ENCODE measurements around the gene POU2AF1.
"Not testable (repeated sequence)": the region's sequence is repeated elsewhere in the genome, so short reads cannot be mapped to it uniquely, and the experiment has no call there.

Gene POU2AF1

GRCh38 chr11:111406091-111406490 lies 27.0 kb upstream of the POU2AF1 start:
- in situ Hi-C loops (cut with HindIII; ENCODE audit: low pct_unique_long_range_greater_than_20kb, low sequenced_read_pairs): no loop called here
- DNase-seq (ENCODE audit: low read depth in 1 of 2, low spot score in 1 of 2): no peak
- TF ChIP-seq JUND (IDR thresholded peaks at IDR 0.05; ENCODE audit: low read depth): no peak

DNA sequence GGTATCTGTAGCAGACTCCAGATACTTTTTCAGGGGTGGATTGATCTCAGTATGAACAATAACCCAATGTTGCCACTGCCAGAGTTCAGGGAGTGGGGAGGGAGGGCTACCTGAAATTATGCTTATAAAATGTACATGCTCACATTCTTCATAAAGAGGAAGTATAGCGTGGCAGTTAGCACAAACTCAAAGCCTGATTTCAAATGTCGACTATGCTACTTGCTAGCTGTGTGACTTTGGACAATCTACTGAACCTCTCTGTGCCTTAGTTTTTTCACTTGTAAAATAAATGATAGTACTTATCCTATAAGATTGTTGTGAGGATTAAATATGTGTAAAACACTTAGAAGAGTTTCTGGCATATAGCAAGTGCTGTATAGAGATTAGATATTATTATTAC lies 26.5 kb upstream of the POU2AF1 start:
- in situ Hi-C loops (cut with HindIII; ENCODE audit: low pct_unique_long_range_greater_than_20kb, low sequenced_read_pairs): no loop called here
- DNase-seq (ENCODE audit: low read depth in 1 of 2, low spot score in 1 of 2): no peak
- TF ChIP-seq JUND (IDR thresholded peaks at IDR 0.05; ENCODE audit: low read depth): no peak

DNA sequence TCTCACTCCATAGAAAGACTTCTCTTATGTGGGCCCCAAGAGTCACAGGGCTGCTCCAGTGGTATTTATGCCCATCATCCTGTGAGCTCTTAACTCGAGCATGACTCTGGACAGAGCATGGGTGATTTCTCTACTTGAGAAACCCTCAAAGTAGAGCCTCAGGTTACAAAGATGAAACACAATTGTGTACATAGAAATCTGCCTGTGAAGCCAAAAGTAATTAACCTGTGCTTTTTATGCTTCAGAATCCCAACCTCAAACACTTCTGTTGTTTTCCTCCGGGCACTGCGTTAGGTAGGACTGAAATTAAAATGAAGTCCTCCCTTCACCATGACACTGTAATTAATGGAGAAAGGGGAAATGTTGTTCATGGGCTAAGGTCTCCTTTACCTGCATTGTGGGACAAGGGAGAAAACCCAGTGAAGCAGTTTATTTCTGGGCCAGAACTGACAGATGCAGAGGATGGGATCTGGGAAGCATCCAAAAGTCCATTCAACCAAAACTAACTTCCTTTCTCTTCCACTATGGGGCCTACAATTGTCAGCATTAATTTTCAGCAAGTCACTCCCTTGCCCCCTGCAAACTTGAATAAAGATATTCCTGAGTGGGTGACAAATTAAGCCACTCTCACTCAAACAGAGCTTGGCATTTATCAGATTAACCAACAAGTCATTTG lies 24.1 kb upstream of the POU2AF1 start:
- in situ Hi-C loops (cut with HindIII; ENCODE audit: low pct_unique_long_range_greater_than_20kb, low sequenced_read_pairs): no loop called here
- DNase-seq (ENCODE audit: low read depth in 1 of 2, low spot score in 1 of 2): peak in 1 of 2 experiments; percentile 94

DNA sequence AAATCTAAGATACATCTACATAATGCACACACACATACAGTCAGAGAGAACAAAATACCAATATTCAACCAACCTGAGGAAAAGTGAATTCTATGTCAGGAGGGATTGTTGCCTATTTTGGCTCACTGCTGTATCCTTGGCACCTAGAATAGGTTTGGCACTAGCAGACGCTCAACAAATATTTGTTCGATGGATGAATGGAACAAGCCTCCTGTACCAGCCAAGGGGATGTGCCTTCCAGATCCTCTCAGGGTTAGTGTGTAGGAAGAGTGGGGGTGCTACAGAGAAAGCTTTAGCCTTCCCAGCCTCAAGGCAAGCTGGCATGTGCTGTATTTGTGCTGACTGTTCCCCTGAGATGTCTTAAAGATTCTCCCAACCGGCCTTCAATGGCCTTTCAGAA lies 23.3 kb upstream of the POU2AF1 start:
- peak; percentile 50 to 98 for DNase-seq (ENCODE audit: low read depth in 1 of 2, low spot score in 1 of 2)
- in situ Hi-C loops (cut with HindIII; ENCODE audit: low pct_unique_long_range_greater_than_20kb, low sequenced_read_pairs): no loop called here
- peak; percentile 31; the same call in 1 of the 2 replicates for TF ChIP-seq JUND (IDR thresholded peaks at IDR 0.05; ENCODE audit: low read depth)

More for the DNA sequence above, 24.1 kb upstream of the POU2AF1 start:
- TF ChIP-seq JUND (IDR thresholded peaks at IDR 0.05; ENCODE audit: low read depth): no peak

DNA sequence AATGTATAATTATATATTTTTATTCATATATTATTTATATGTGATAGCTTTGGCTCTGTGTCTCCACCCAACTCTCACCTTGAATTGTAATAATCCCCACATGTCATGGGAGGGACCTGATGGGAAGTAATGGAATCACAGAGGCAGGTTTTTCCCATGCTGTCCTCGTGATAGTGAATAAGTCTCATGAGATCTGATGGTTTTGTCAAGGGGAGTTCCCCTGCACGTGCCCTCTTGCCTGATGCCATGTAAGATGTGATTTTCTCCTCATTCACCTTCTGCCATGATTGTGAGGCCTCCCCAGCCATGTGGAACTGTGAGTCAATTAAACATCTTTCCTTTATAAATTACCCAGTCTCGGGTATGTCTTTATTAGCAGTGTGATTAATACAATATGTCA lies 22.9 kb upstream of the POU2AF1 start:
- in situ Hi-C loops (cut with HindIII; ENCODE audit: low pct_unique_long_range_greater_than_20kb, low sequenced_read_pairs); DNase-seq (ENCODE audit: low read depth in 1 of 2, low spot score in 1 of 2): not testable (repeated sequence)

DNA sequence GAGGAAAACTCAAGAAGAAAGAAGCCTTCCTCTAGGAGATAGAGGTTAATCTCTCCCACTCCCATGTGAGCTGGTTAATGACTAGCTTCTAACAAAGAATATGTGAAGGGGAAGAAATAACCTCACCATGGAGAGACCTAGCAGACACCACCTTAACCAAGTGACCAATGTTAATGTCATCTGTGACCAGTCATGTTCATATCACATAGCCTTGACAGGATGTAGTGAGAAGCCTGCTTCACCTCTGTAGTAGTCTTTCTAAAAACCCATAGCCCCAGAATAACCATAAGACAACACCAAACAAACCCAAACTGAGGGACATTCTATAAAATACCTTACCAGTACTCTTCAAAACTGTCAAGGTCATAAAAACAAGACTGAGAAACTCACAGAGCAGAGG lies 21.5 kb upstream of the POU2AF1 start:
- in situ Hi-C loops (cut with HindIII; ENCODE audit: low pct_unique_long_range_greater_than_20kb, low sequenced_read_pairs): no loop called here
- TF ChIP-seq JUND (IDR thresholded peaks at IDR 0.05; ENCODE audit: low read depth): no peak
- no peak for DNase-seq (ENCODE audit: low read depth in 1 of 2, low spot score in 1 of 2)

DNA sequence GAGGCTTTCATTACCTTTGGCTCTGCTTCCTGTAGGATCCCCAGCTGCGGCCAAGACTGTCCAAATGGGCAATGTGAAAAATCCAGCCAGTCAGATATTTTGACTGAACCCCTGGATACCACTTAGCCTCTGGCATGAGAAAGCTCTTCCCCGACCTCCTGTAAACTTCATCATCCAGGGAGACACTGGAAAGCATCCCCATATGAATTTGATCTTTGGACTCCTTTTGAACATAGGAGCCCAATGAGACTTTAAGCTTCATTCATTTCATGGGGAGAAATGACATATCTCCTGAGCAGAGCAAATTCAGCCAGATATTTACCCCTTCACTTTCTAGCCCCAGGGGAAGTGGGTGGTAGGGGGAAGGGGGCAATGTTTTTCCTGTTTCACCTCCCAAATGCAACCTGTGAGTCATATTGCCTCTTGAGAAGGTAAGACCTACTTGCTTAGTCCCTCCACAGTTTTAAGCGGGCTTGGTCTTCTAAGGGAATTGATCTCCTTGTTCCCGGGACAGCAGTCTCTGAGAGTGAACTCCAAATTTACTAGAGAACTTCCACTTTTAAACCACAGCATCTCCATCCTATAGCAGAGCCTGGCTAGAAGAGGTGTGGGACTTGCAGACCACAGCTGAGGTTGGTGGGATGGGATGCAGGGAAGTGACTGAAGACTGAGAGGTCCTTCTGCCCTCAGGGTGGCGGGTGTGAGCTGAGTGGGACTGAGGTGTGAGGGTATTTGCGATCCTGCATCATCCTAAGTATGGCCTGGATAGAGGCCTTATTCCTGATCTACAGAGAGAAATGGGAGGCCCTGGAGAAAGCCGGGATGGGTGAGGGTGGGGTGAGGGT lies 20.3 kb upstream of the POU2AF1 start:
- DNase-seq (ENCODE audit: low read depth in 1 of 2, low spot score in 1 of 2): no peak
- in situ Hi-C loops (cut with HindIII; ENCODE audit: low pct_unique_long_range_greater_than_20kb, low sequenced_read_pairs): no loop called here
- TF ChIP-seq JUND (IDR thresholded peaks at IDR 0.05; ENCODE audit: low read depth): no peak

- TF ChIP-seq JUND (IDR thresholded peaks at IDR 0.05; ENCODE audit: low read depth): no peak
- no peak for DNase-seq (ENCODE audit: low read depth in 1 of 2, low spot score in 1 of 2)
- in situ Hi-C loops (cut with HindIII; ENCODE audit: low pct_unique_long_range_greater_than_20kb, low sequenced_read_pairs): no loop called here
Observed at GRCh38 chr11:111397034-111397433, 18.0 kb upstream of the POU2AF1 start.

GRCh38 chr11:111395749-111396148 lies 16.7 kb upstream of the POU2AF1 start:
- in situ Hi-C loops (cut with HindIII; ENCODE audit: low pct_unique_long_range_greater_than_20kb, low sequenced_read_pairs): no loop called here
- TF ChIP-seq JUND (IDR thresholded peaks at IDR 0.05; ENCODE audit: low read depth): no peak
- no peak for DNase-seq (ENCODE audit: low read depth in 1 of 2, low spot score in 1 of 2)

GRCh38 chr11:111395081-111395480 lies 16.0 kb upstream of the POU2AF1 start:
- TF ChIP-seq JUND (IDR thresholded peaks at IDR 0.05; ENCODE audit: low read depth): no peak
- peak in 1 of 2 experiments; percentile 56 for DNase-seq (ENCODE audit: low read depth in 1 of 2, low spot score in 1 of 2)
- in situ Hi-C loops (cut with HindIII; ENCODE audit: low pct_unique_long_range_greater_than_20kb, low sequenced_read_pairs): no loop called here

- not testable (repeated sequence) for DNase-seq (ENCODE audit: low read depth in 1 of 2, low spot score in 1 of 2)
Observed at GRCh38 chr11:111394147-111394546, 15.1 kb upstream of the POU2AF1 start.

GRCh38 chr11:111393585-111393984 lies 14.5 kb upstream of the POU2AF1 start:
- TF ChIP-seq JUND (IDR thresholded peaks at IDR 0.05; ENCODE audit: low read depth): no peak
- in situ Hi-C loops (cut with HindIII; ENCODE audit: low pct_unique_long_range_greater_than_20kb, low sequenced_read_pairs): no loop called here
- no peak for DNase-seq (ENCODE audit: low read depth in 1 of 2, low spot score in 1 of 2)

More at GRCh38 chr11:111394147-111394546, 15.1 kb upstream of the POU2AF1 start:
- in situ Hi-C loops (cut with HindIII; ENCODE audit: low pct_unique_long_range_greater_than_20kb, low sequenced_read_pairs): not testable (repeated sequence)

DNA sequence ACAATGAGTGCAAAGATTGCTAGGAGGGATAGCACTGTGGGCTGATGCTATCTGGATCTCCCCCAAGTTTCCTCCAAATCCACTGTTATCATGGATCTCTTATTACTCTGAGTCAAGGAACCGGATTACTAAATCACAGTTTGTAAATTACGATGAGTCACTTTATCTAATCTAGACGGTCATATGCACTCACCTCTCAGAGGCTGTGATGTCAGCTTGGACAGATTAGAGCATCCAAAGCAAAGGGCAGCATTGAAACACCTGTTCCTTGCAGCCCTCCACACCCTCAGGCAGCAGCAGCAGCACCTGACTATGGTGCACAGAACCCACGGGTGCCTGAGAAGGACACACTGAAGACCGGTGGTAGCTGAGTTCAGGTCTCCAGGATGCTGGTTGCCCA lies 14.0 kb upstream of the POU2AF1 start:
- DNase-seq (ENCODE audit: low read depth in 1 of 2, low spot score in 1 of 2): peak in 1 of 2 experiments; percentile 30
- TF ChIP-seq JUND (IDR thresholded peaks at IDR 0.05; ENCODE audit: low read depth): no peak
- in situ Hi-C loops (cut with HindIII; ENCODE audit: low pct_unique_long_range_greater_than_20kb, low sequenced_read_pairs): no loop called here

All from T47D (cell line).